22Rv1 (cell line): Measurements from ENCODE around the gene SLX4IP.
"Not testable (repeated sequence)": the region's sequence is repeated elsewhere in the genome, so short reads cannot be mapped to it uniquely, and the experiment has no call there.

ENCODE experiments used
- H3K27ac ChIP-seq: fragments of 450-650 bp; 2 replicates; pipeline ENCODE4 v1.5.1; 2017
- CTCF ChIP-seq: fragments of 450-650 bp; IDR thresholded peaks from 2 replicates; pipeline ENCODE4 v1.5.1; 2017; ENCODE audit warnings: mild to moderate bottlenecking
- ZFX ChIP-seq: fragments of 450-650 bp; IDR thresholded peaks from 2 replicates; pipeline ENCODE4 v1.6.1; 2017; ENCODE audit warnings: antibody characterized with exemption, borderline replicate concordance

SLX4IP gene

GRCh38 chr20:10613911-10614310, 178.8 kb downstream of the SLX4IP start:
- H3K27ac ChIP-seq: no peak overlapping the region
- no peak for TF ChIP-seq ZFX
- TF ChIP-seq CTCF: no peak

GRCh38 chr20:10616212-10616611, 181.1 kb downstream of the SLX4IP start:
- no peak overlapping the region for H3K27ac ChIP-seq
- TF ChIP-seq CTCF: no peak
- TF ChIP-seq ZFX: no peak

GRCh38 chr20:10617549-10618133, 182.5 kb downstream of the SLX4IP start:
- H3K27ac ChIP-seq: not testable (repeated sequence)

- H3K27ac ChIP-seq: no peak overlapping the region
- TF ChIP-seq CTCF (no peak), ZFX (no peak)
Observed at GRCh38 chr20:10618611-10619245, 183.6 kb downstream of the SLX4IP start.

- H3K27ac ChIP-seq: no peak overlapping the region
- TF ChIP-seq ZFX (no peak), CTCF (no peak)
Observed at GRCh38 chr20:10619427-10619826, 184.3 kb downstream of the SLX4IP start.

- TF ChIP-seq CTCF (no peak), ZFX (no peak)
- H3K27ac ChIP-seq: no peak overlapping the region
Observed at GRCh38 chr20:10621149-10621548, 186.0 kb downstream of the SLX4IP start.

GRCh38 chr20:10622657-10623418, 187.7 kb downstream of the SLX4IP start:
- TF ChIP-seq ZFX (no peak), CTCF (no peak)
- no peak overlapping the region for H3K27ac ChIP-seq
